Measurements from ENCODE around the gene TPSD1.
"Not testable (repeated sequence)": the region's sequence is repeated elsewhere in the genome, so short reads cannot be mapped to it uniquely, and the experiment has no call there.

Gene TPSD1

GRCh38 chr16:1243907-1244850 lies 11.7 kb upstream of the TPSD1 start:
- DNase-seq, result not testable (repeated sequence)

- no peak for DNase-seq
Observed at GRCh38 chr16:1244881-1245280, 11.0 kb upstream of the TPSD1 start.

- DNase-seq, result no peak
Observed at GRCh38 chr16:1245452-1246020, 10.3 kb upstream of the TPSD1 start.

- not testable (repeated sequence) for DNase-seq
Observed at GRCh38 chr16:1247903-1248537, 7.8 kb upstream of the TPSD1 start.

GRCh38 chr16:1249031-1249755 lies 6.7 kb upstream of the TPSD1 start:
- DNase-seq, result not testable (repeated sequence)

- not testable (repeated sequence) for DNase-seq
Observed at GRCh38 chr16:1253701-1254364, 2.0 kb upstream of the TPSD1 start.

- DNase-seq, result not testable (repeated sequence)
Observed at GRCh38 chr16:1254821-1255220, 1.0 kb upstream of the TPSD1 start.

GRCh38 chr16:1256296-1256873 lies 516 bp downstream of the TPSD1 start:
- not testable (repeated sequence) for DNase-seq

GRCh38 chr16:1256874-1257322 lies 1.0 kb downstream of the TPSD1 start:
- DNase-seq, result no peak

- no peak for DNase-seq
Observed at GRCh38 chr16:1257561-1258224, 1.8 kb downstream of the TPSD1 start.

- DNase-seq, result no peak
Observed at GRCh38 chr16:1258225-1258600, 2.3 kb downstream of the TPSD1 start.

- no peak for DNase-seq
Observed at GRCh38 chr16:1258906-1259759, 3.3 kb downstream of the TPSD1 start.

GRCh38 chr16:1259760-1260068 lies 3.8 kb downstream of the TPSD1 start:
- no peak for DNase-seq

- DNase-seq, result no peak
Observed at GRCh38 chr16:1260101-1260680, 4.3 kb downstream of the TPSD1 start.

- DNase-seq, result no peak
Observed at GRCh38 chr16:1261131-1261892, 5.4 kb downstream of the TPSD1 start.

GRCh38 chr16:1262210-1262845 lies 6.5 kb downstream of the TPSD1 start:
- no peak for DNase-seq

GRCh38 chr16:1262846-1263221 lies 7.0 kb downstream of the TPSD1 start:
- no peak for DNase-seq

GRCh38 chr16:1263591-1264344 lies 7.9 kb downstream of the TPSD1 start:
- no peak for DNase-seq
